HG03460 (cell line): ENCODE results near the gene PPRC1.
"Not testable (repeated sequence)": the region's sequence is repeated elsewhere in the genome, so short reads cannot be mapped to it uniquely, and the experiment has no call there.

ENCODE experiments used
- ATAC-seq: cut with Tn5 transposase; IDR thresholded peaks from one replicate; pipeline ENCODE4 v1.9.1; 2021; ENCODE audit not compliant: unreplicated experiment

PPRC1 gene

GRCh38 chr10:102188298-102188940 is 55.6 kb downstream of the PPRC1 start:
- ATAC-seq, result no peak

DNA sequence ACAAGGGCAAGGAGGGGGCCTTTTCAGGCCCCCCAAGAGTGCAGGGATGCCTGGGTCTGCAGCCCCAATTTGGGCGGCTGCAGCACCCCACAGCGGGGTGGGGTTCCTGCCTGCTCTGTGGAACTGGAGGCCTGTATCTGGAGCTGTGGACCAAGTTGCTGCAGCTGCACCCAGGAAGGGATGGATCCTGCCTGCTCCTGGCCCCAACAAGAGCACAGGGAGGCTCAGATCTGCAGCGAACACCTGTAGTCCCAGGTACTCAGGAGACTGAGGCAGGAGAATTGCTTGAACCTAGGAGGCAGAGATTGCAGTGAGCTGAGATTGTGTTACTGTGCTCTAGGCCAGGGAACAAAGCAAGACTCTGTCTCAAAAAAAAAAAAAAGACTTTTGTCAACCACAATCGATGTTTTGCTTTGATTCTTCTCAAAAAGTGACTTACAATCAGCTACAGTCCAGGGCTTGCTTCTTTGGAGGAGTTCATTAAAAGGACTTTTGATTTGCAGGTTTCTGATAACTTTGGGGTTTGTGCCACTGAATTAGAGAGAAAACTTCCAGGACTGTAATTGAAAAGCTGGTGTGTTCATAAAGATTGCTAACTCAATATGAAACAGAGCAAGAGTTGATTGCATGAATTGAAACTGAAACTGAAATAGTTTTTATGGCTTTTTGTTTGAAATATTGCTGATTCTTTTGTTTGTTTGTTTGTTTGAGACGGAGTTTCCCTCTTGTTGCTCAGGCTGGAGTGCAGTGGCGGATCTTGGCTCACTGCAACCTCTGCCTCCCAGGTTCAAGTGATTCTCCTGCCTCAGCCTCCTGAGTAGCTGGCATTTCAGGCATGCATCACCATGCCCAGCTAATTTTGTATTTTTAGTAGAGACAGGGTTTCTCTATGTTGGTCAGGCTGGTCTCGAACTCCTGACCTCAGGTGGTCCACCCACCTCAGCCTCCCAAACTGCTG is 56.4 kb downstream of the PPRC1 start:
- ATAC-seq, result not testable (repeated sequence)

DNA sequence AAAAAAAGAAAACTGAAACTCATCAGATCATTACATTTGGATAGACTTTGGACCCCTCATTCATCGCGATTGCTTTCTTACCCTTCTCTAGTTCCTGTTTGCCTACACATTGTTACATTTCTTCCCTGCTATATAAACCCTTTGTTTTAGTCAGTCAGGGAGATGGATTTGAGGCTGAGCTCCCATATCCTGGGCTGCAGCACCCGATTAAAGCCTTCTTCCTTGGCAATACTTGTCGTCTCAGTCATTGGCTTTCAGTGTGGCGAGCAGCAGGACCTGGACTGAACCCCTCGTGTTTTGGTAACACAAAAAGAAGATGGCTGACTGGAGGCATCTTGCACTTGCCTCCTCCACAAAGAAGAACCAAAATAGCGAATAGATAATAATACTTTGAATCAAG is 59.1 kb downstream of the PPRC1 start:
- no peak for ATAC-seq

DNA sequence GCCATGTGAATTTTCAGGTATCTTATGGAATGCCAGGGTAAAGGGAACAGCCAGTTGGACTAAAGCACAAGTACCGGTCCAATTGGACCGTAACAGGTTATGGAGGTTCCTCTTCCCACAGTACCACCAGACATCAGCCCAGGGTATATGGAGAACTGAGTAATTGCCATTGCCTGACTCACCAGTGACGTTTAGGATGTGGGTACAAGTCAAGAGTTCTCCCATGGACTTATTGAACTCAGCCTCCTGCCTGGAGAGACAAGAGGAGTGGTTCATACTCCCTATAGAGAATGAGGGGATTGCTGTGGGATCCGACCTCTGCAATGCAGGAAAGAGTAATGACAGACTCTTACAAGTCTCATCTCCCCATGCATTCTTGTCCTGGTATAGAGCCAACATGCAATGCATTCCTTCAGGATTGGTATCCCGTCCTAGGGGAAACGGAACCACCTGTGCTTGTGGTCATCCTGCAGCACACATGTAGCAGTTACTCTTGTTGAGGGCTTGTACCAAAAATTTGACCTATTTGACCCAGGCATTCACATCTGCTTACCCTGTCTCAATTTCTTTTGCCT is 62.5 kb downstream of the PPRC1 start:
- ATAC-seq, result no peak

GRCh38 chr10:102196893-102197292 is 64.1 kb downstream of the PPRC1 start:
- no peak for ATAC-seq

- no peak for ATAC-seq
Observed at GRCh38 chr10:102198027-102198426, 65.2 kb downstream of the PPRC1 start.
